Dedifferentiated amniotic fluid mesenchymal stem cell (primary cell): ENCODE measurements around the gene CES3.

ENCODE experiments used
- DNase-seq: peaks from one replicate; pipeline ENCODE4 v3.0.0-alpha.2; 2016; ENCODE audit errors: extremely low spot score

CES3 gene

GRCh38 chr16:66961065-66961744 is at the start of gene CES3:
TSS of gene CES3 (plus strand) at chr16:66961266. CDS start at chr16:66961308, 42 bp downstream.
- DNase-seq = no peak

- DNase-seq = no peak
Observed at GRCh38 chr16:66911801-66912200, 49.3 kb upstream of the CES3 start.

- no peak for DNase-seq
Observed at GRCh38 chr16:66913081-66913480, 48.0 kb upstream of the CES3 start.

GRCh38 chr16:66913711-66914110 is 47.4 kb upstream of the CES3 start:
- no peak for DNase-seq

GRCh38 chr16:66914541-66914940 is 46.5 kb upstream of the CES3 start:
- no peak for DNase-seq

GRCh38 chr16:66915041-66915440 is 46.0 kb upstream of the CES3 start:
- no peak for DNase-seq

GRCh38 chr16:66916518-66916917 is 44.5 kb upstream of the CES3 start:
- DNase-seq = no peak

- no peak for DNase-seq
Observed at GRCh38 chr16:66917741-66918140, 43.3 kb upstream of the CES3 start.

- no peak for DNase-seq
Observed at GRCh38 chr16:66918355-66918754, 42.7 kb upstream of the CES3 start.

- no peak for DNase-seq
Observed at GRCh38 chr16:66918803-66919568, 42.1 kb upstream of the CES3 start, which contains the start of gene CDH16. TSS of gene CDH16 (minus strand) at chr16:66918885. CDS start at chr16:66918065, 820 bp downstream.

GRCh38 chr16:66919569-66920298 is 41.3 kb upstream of the CES3 start:
- no peak for DNase-seq

- no peak for DNase-seq
Observed at GRCh38 chr16:66920299-66920590, 40.8 kb upstream of the CES3 start.

GRCh38 chr16:66920924-66921680 is 40.0 kb upstream of the CES3 start:
- DNase-seq = no peak

GRCh38 chr16:66921729-66922450 is 39.2 kb upstream of the CES3 start:
- no peak for DNase-seq

GRCh38 chr16:66923247-66923731 is 37.8 kb upstream of the CES3 start:
- DNase-seq = no peak

- DNase-seq = no peak
Observed at GRCh38 chr16:66923866-66924265, 37.2 kb upstream of the CES3 start.

GRCh38 chr16:66924527-66925321 is 36.3 kb upstream of the CES3 start:
- DNase-seq = no peak

- no peak for DNase-seq
Observed at GRCh38 chr16:66925322-66925840, 35.7 kb upstream of the CES3 start, which contains the start of gene RRAD. TSS of gene RRAD (minus strand) at chr16:66925535. CDS start at chr16:66925179, 356 bp downstream.

GRCh38 chr16:66926171-66926947 is 34.7 kb upstream of the CES3 start:
- DNase-seq = no peak
